A673 (cell line): ENCODE measurements around the gene UEVLD.

Experiments
- EZH2 ChIP-seq: fragments of 200-600 bp; sonication (generic); IDR thresholded peaks from 2 replicates; pipeline ENCODE4 v1.6.1; 2017; ENCODE audit warnings: borderline replicate concordance, low read depth, mild to moderate bottlenecking, mixed read lengths, antibody characterized with exemption, low read length; ENCODE audit not compliant: poor library complexity, severe bottlenecking
- TF ChIP-seq, protein P1 (sequence below): fragments of 300-800, 200-600 bp; sonication (generic); conservative IDR thresholded peaks from 2 replicates; pipeline ENCODE4 v1.5.1; 2017; ENCODE audit warnings: low read depth, mild to moderate bottlenecking, antibody characterized with exemption, low read length, moderate library complexity, mixed read lengths

DNA sequence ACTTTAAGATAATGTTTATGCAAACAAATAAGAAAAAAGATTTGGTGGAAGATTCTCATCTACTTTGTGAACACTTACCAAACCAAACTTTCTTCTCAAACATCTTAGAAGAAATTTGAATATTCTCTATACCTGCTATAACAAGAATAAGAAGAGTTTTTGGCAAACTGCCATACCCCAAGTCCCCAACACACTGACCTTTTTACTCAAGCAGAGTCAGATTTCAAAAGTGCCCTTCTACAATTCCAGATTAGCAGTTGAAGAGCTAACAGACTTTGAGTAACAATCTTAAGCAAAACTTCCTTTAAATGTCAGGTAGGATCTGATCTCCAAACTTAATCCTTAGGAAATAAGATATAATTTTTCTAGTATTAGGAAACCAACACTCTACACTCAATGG, 95.6 kb downstream of the UEVLD start:
- TF ChIP-seq, protein P1, sequence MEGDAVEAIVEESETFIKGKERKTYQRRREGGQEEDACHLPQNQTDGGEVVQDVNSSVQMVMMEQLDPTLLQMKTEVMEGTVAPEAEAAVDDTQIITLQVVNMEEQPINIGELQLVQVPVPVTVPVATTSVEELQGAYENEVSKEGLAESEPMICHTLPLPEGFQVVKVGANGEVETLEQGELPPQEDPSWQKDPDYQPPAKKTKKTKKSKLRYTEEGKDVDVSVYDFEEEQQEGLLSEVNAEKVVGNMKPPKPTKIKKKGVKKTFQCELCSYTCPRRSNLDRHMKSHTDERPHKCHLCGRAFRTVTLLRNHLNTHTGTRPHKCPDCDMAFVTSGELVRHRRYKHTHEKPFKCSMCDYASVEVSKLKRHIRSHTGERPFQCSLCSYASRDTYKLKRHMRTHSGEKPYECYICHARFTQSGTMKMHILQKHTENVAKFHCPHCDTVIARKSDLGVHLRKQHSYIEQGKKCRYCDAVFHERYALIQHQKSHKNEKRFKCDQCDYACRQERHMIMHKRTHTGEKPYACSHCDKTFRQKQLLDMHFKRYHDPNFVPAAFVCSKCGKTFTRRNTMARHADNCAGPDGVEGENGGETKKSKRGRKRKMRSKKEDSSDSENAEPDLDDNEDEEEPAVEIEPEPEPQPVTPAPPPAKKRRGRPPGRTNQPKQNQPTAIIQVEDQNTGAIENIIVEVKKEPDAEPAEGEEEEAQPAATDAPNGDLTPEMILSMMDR: no peak
- TF ChIP-seq EZH2: no peak
